SK-N-MC (cell line): ENCODE results near the gene CX3CR1.
"Not testable (repeated sequence)": the region's sequence is repeated elsewhere in the genome, so short reads cannot be mapped to it uniquely, and the experiment has no call there.

Source experiments
- DNase-seq: peaks from one replicate; pipeline ENCODE4 v3.0.0-alpha.2; 2011; ENCODE audit warnings: low read depth, low spot score
- H3K27ac ChIP-seq: fragments of 200-600 bp; sonication (generic); 2 replicates; pipeline ENCODE4 v1.5.1; 2016; ENCODE audit warnings: mixed run types
- H3K36me3 ChIP-seq: fragments of 200-600 bp; sonication (generic); 2 replicates; pipeline ENCODE4 v1.6.1; 2017; ENCODE audit warnings: antibody characterized with exemption, low read length, mixed read lengths; ENCODE audit not compliant: insufficient read depth
- H3K4me3 ChIP-seq: fragments of 200-600 bp; sonication (generic); 2 replicates; pipeline ENCODE4 v1.5.1; 2016
- H3K9ac ChIP-seq: fragments of 200-600 bp; sonication (generic); 2 replicates; pipeline ENCODE4 v1.8.0; 2017; ENCODE audit warnings: mixed run types, mixed read lengths; ENCODE audit not compliant: insufficient read length
- H3K9me3 ChIP-seq: fragments of 200-600 bp; sonication (generic); 2 replicates; pipeline ENCODE4 v1.6.1; 2017; ENCODE audit warnings: low read depth, mild to moderate bottlenecking, antibody characterized with exemption, low read length, moderate library complexity, mixed read lengths
- EZH2 ChIP-seq: fragments of 200-600 bp; sonication (generic); IDR thresholded peaks from one replicate; pipeline ENCODE4 v1.6.1; 2017; ENCODE audit warnings: antibody characterized with exemption
- FOXP2 ChIP-seq: optimal IDR thresholded peaks from 2 replicates; pipeline ENCODE3; 2011; ENCODE audit warnings: mild to moderate bottlenecking, moderate library complexity; ENCODE audit not compliant: insufficient read depth; ENCODE audit errors: extremely low read length, control extremely low read depth
- POLR2AphosphoS5 ChIP-seq: IDR thresholded peaks from 2 replicates; pipeline ENCODE4 v1.6.1; 2012; ENCODE audit warnings: mild to moderate bottlenecking, low read depth, low read length, borderline replicate concordance

Gene CX3CR1

GRCh38 chr3:39279745-39280517, at the start of gene CX3CR1:
CX3CR1 (minus strand) TSS chr3:39280036; CDS start chr3:39266509, 13,527 bp downstream.
- H3K4me3 ChIP-seq: no peak within 1 kb of the TSS
- no peaks in the 10 kb centered on the region for H3K36me3 ChIP-seq
- H3K27ac ChIP-seq: no peak within 1 kb of the TSS
- H3K9ac ChIP-seq: no peak within 1 kb of the TSS
- no peaks in the 10 kb centered on the region for H3K9me3 ChIP-seq
- TF ChIP-seq FOXP2 (no peak), EZH2 (no peak), POLR2AphosphoS5 (no peak)
- no peak for DNase-seq

- no peak within 1 kb of the TSS for H3K9ac ChIP-seq
- TF ChIP-seq FOXP2 (no peak), EZH2 (no peak), POLR2AphosphoS5 (no peak)
- no peaks in the 10 kb centered on the region for H3K36me3 ChIP-seq
- H3K9me3 ChIP-seq: no peaks in the 10 kb centered on the region
- no peak within 1 kb of the TSS for H3K27ac ChIP-seq
- DNase-seq: no peak
- no peak within 1 kb of the TSS for H3K4me3 ChIP-seq
Observed at GRCh38 chr3:39329493-39329892, 49.7 kb upstream of the CX3CR1 start, which contains the start of gene CCR8. CCR8 (plus strand) TSS chr3:39329709; CDS start chr3:39332332, 2,623 bp downstream.

GRCh38 chr3:39327746-39328349, 48.0 kb upstream of the CX3CR1 start:
- Histone ChIP-seq H3K36me3 (no peaks in the 10 kb centered on the region), H3K9ac (no peak overlapping the region), H3K9me3 (no peaks in the 10 kb centered on the region), H3K27ac (no peak overlapping the region), H3K4me3 (no peak overlapping the region)
- TF ChIP-seq POLR2AphosphoS5 (no peak), FOXP2 (no peak), EZH2 (no peak)
- DNase-seq: no peak

- no peaks in the 10 kb centered on the region for H3K9me3 ChIP-seq
- no peak overlapping the region for H3K9ac ChIP-seq
- no peak for DNase-seq
- TF ChIP-seq EZH2 (no peak), POLR2AphosphoS5 (no peak), FOXP2 (no peak)
- H3K36me3 ChIP-seq: no peaks in the 10 kb centered on the region
- H3K27ac ChIP-seq: no peak overlapping the region
- H3K4me3 ChIP-seq: no peak overlapping the region
Observed at GRCh38 chr3:39327053-39327745, 47.4 kb upstream of the CX3CR1 start.

- no peak for TF ChIP-seq POLR2AphosphoS5
- TF ChIP-seq FOXP2: no peak
- no peak for TF ChIP-seq EZH2
- no peaks in the 10 kb centered on the region for H3K36me3 ChIP-seq
- no peak for DNase-seq
- H3K27ac ChIP-seq: no peak overlapping the region
- H3K9me3 ChIP-seq: no peaks in the 10 kb centered on the region
- no peak overlapping the region for H3K9ac ChIP-seq
- no peak overlapping the region for H3K4me3 ChIP-seq
Observed at GRCh38 chr3:39325236-39325635, 45.4 kb upstream of the CX3CR1 start.

GRCh38 chr3:39323494-39323893, 43.7 kb upstream of the CX3CR1 start:
- DNase-seq: no peak
- Histone ChIP-seq H3K9ac (no peak overlapping the region), H3K36me3 (no peaks in the 10 kb centered on the region), H3K27ac (no peak overlapping the region), H3K4me3 (no peak overlapping the region), H3K9me3 (no peaks in the 10 kb centered on the region)
- no peak for TF ChIP-seq FOXP2
- no peak for TF ChIP-seq EZH2
- TF ChIP-seq POLR2AphosphoS5: no peak

- TF ChIP-seq FOXP2 (no peak), EZH2 (no peak), POLR2AphosphoS5 (no peak)
- Histone ChIP-seq H3K36me3 (no peaks in the 10 kb centered on the region), H3K27ac (no peak overlapping the region), H3K4me3 (no peak overlapping the region), H3K9me3 (no peaks in the 10 kb centered on the region), H3K9ac (no peak overlapping the region)
- no peak for DNase-seq
Observed at GRCh38 chr3:39322936-39323335, 43.1 kb upstream of the CX3CR1 start.

- not testable (repeated sequence) for H3K9ac ChIP-seq, DNase-seq, H3K36me3 ChIP-seq, H3K4me3 ChIP-seq, H3K9me3 ChIP-seq, H3K27ac ChIP-seq
Observed at GRCh38 chr3:39322209-39322715, 42.4 kb upstream of the CX3CR1 start.

GRCh38 chr3:39321574-39321983, 41.7 kb upstream of the CX3CR1 start:
- H3K9ac ChIP-seq, H3K36me3 ChIP-seq, DNase-seq, H3K9me3 ChIP-seq, H3K4me3 ChIP-seq, H3K27ac ChIP-seq: not testable (repeated sequence)
